Stimulated activated CD8-positive, alpha-beta memory T cell treated with anti-CD3 and anti-CD28 coated beads, Interleukin-12 subunit alpha, Interleukin-12 subunit beta, amount 100 ng/mL, for 1 hour (primary cell): ENCODE results near the gene CCDC170.

Experiments used
- DNase-seq: peaks from one replicate; pipeline ENCODE4 v3.0.0-alpha.2; 2020; ENCODE audit warnings: low read depth

The CCDC170 gene

DNA sequence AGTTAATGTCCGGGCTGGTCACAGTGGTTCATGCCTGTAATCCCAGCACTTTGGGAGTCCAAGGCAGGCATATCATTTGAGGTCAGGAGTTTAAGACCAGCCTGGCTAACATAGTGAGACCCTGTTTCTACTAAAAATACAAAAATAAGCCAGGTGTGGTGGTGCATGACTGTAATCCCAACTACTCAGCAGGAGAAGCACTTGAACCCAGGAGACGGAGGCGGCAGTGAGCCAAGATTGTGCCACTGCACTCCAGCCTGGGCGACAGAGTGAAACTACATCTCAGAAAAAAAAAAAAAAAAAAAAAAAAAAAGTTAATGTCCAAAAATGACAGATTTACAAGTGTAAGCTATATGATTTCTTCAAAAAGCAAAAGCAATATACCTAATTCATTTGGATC is 124.9 kb downstream of the CCDC170 start:
- no peak for DNase-seq

DNA sequence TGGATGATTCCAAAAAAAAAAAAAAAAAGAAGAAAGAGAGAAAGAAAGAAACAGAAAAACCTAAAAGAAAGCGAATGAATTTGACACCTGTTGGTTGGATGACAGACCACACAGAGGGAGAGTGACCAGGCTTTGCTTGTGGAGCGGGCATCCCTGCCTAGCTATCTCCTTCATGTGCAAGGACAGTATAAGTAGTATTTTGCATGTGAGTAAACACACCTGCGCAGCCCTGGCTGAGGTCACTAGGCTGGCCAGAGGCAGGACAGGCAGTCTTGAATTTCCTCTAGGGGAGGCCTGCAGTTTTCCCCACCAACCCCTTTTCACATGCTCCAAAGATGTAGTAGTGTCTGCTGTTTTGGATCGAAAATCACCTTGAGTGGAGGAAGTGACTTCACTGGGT is 126.4 kb downstream of the CCDC170 start:
- no peak for DNase-seq

DNA sequence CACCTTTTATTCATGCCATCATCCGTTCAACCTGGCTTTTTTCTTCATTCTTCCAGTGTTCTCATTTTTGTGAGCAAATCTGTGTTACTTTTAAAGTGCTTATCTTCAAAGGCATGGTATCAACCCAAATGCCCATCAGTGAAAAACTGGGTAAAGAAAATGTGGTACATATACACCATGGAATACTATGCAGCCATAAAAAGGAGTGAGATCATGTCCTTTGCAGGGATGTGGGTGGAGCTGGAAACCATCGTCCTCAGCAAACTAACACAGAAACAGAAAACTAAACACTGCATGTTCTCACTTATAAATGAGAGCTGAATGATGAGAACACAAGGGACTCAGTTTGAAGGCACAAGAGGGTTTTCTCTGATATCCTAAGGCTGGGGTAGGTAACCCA is 130.3 kb downstream of the CCDC170 start:
- no peak for DNase-seq

DNA sequence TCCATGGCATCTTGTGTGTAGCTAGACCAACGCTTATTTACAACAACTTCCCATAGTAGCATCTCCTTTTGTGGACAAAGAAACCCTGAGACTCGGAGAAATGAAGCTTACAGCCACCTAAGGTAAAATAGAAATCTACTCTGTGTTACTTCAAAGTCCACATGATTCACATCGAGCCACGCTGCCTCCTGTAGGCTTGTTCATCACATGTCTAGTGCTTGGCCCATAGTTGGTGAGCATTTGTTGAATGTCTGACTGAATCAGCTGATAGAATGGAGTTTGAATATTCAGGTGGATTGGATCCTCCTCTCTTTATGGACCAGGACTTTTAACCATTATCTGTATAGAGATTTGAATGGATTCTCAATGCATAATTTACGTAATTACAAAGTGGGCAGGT is 130.7 kb downstream of the CCDC170 start:
- no peak for DNase-seq

DNA sequence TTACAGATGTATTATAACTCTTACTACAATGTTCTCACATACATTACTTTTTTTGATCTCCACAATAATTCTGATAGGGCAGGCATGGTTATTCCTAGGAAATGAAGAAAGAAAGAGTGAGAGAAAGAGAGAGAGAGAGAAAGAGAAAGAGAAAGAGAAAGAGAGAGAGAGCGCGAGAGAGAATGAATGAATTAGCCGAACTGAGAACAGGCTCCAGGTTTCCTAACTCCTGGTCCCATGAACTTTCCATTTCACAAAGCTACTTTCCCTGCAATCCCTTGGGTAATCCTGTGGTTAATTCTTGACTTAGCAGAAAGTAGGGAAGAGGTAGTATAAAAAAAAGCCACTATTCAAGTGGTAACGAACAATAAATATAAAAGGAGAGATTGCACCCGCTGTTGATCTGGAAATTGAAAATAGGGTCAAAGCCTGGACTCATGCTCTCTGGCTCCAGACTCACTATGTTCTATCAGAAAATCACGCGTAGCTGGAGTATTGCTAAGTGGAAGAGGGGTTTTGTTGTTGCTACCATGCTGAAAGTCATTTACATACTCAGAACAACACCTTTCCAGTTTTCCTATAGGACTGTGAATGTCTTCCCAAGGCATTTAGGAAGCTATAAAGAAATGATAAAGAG is 131.2 kb downstream of the CCDC170 start:
- DNase-seq = no peak

DNA sequence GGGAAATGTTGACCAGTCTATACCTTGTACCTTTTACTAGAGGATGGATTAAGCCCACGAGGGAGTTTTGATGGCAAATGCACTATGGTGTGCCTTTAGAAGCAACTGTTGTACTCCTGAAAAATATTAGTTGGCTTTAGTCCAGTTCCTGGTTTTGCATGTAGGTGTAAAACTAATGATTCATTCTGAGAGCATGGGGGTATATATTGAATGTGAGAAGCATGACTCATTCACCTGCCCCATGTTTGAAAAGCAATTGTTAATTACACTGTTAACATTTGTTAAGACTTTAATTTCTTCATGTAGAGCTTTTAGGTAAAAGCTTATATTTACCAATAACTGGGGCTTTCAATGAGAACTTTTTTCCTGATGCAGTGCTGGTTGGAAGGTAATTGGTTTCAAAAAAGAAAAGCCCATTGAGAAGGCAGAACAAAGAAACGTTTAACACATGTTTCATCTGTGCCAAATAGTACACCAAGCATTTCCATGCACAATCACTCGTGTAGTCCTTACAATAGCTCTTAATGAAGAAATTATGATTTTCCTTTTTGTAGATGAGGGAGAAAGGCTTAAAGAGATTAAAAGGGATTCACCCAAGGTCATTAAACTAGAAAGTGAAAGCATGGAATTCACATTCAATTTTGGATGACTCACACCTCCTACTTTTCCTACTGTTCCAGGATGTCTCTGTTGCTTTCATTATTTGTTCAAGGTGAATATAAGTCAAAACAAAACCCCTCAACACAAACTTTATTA is 134.1 kb downstream of the CCDC170 start:
- no peak for DNase-seq

DNA sequence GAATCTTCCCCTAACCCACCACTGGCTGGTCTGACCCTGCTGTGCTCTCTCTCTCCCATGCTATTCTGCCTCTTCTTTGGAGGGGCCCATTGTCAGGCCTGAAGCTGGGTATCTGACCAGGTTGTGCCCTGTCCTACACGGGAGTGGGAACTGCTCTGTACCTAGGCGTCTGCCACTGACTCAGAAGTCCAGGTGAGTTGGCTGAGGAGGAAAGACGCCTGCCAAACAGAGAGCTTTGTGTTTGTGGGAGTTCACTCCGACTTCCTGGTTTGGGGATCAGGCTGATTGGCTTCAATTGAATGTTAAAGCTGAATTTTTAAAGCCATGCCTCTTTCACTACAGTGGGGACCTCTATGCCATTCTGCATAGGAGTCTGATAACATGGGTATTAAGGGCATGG is 136.0 kb downstream of the CCDC170 start:
- no peak for DNase-seq

DNA sequence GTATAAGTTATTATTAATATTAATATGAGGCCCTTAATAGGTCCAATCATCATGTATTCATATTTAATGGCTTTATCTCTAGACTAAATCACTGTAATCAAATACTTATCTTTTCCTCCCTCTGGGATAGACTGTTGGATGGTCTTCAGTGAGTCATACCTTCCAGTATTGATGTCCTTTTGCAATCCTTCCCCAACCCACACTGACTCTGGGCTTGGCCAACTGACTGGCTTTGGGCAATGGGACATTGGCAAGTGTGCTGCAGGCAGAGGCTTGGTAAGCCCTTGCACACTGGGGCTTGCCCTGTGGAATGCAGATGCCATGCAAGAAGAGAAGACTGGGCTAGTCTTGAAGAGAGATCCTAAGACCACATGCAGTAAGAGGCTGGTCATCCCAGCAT is 136.6 kb downstream of the CCDC170 start:
- no peak for DNase-seq

DNA sequence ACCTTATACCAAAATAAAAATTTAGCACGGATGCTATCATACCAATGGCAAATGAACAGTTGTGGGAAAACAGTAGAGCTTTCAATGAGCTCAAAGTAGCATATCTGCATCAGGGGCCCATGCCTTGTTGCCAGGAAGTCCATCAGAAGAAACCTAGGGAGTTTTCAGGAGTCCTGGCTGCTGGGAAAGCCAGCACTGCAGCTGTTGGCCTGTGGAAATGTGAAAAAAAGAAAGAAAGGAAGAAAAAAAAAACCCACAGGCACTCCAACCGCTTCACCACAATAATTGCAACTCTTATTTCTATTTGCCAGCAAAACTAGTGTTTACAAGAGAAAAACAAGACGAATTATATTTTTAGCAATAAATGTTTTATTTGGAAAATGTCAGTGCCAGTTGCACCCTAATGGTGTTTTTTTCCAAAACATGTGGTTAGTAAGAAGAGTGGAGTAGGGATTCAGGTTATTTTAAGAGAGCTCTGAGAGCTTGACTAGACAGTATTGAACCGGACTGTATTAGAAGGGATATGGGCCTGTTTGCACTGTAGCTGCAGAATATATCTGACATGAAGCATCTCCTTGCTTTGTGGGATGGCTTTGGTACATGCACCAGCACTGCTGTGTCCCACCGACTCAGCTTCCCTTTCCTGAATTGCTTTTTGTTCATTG is 137.3 kb downstream of the CCDC170 start:
- no peak for DNase-seq

DNA sequence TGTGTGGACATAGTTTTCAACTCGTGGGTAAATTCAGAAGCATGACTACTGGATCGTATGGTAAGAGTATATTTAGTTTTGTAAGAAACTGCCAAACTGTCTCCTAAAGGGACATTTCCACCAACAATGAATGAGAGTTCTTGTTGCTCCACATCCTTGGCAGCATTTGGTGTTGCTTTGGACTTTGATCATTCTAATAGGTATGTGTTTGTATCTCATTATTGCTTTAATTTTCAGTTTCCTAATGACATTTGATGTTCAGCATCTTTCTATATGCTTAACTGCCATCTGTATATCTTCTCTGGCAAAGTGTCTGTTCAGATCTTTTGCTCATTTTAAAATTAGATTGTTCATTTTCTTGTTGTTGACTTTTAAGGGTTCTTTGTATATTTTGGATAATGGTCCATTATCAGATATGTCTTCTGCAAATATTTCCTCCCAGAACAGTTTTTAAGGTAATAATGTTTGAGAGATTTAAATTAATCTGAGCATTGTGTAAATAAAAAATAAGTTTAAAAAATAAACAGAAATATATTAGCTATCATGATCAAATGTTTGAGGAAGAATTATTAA is 138.7 kb downstream of the CCDC170 start:
- DNase-seq = no peak

DNA sequence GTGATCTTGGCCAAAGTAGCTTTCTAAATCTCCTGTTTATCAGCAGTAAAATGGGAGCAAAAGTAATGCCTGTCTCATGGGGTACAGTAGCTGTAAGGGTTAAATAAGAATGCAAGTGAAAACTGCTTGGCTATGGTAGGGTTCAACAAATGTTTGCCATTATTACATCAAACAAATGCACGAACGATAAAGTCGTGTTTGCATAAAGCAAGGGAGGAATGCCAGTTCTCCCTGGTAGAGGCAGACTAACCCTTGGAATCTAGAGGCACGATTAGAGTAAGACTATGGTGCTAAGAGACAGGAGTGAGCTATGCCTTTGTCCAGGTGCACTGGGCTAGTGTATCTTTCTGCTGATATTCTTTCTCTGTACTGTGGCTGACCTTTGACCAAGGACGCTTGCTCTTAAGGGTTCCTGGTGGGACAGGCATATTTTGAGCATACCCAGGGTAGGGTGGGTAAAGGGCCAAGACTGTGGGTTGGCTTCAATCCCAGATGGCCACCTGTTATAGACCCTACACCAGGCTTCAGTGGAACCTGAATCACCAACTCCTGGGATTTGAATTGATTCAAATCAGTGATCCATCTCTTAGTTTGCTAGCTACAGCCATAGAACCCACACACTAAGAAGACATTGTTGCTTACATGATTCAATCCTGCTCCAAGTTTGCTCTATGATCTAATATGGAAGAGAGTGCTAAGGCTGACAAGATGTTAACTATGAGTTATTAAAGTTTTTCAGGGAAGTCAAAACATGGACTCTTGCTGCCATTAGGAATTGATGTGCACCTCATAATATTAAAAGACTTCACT is 139.9 kb downstream of the CCDC170 start:
- no peak for DNase-seq

DNA sequence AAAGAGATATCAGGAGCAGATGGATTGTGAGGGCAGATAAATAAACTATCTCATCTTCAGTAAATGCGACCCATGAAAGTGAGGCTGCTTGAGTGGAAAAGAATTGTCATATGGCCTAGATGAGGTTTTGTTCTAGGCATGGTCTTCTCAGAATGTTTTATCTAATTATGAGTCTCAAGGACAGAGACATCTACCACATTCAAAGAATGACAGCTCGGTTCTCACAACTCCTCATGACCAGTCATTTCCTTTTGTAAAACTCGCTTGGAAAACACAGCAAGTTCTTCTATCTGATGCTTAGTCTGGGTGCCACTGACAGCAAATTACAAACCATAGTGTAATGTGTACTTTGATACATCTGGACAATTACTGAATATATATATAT is 140.5 kb downstream of the CCDC170 start:
- no peak for DNase-seq

DNA sequence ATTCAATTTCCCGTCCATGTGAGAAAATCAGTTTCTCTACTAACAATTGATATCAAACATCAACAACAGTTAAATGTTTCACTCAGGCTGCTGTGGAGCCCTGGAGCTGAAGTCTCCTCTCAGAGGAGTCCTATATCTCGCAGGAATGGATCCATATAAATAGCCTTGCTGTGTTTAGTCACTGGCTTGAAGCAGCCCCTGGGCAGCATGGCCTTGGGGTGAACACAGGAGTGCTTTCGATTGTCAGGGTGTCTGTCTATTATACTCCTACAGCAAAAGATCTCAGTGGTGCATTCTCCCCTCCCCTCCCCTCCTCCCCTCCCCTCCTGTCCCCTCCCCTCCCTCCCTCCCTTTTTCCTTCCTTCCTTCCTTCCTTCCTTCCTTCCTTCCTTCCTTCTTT is 141.9 kb downstream of the CCDC170 start:
- DNase-seq = no peak

DNA sequence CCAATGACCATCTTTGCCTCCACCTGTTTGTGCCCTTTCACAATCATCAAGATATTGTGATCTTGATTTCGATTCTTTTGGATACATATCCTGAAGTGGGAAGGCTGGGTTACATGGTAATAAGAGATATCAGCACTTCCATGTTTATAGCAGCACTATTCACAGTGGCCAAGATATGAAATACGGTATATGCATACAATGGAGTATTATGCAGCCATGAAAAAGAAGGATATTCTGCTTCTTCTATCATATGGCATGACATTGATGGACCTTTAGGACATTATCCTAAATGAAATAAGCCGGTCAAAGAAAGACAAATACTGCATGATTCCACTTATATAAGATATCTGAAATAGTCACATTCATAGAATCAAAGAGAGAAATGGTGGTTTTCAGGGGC is 144.0 kb downstream of the CCDC170 start:
- DNase-seq = no peak

DNA sequence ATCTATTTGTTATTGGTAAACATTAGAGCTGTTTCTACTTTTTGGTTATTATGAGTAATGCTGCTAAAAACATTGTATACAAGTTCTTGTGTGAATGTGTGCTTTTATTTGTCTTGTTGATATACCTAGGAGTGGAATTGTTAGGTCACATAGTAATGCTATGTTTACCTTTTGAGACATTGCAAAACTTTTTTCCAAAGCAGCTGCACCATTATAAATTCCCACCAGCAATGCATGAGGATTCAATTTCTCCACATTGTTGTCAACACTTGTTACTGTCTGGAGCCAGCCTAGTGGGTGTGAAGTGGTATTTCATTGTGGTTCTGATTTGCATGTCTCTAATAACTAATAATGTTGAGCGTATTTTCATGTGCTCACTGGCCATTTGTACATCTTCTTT is 145.9 kb downstream of the CCDC170 start:
- DNase-seq = no peak

DNA sequence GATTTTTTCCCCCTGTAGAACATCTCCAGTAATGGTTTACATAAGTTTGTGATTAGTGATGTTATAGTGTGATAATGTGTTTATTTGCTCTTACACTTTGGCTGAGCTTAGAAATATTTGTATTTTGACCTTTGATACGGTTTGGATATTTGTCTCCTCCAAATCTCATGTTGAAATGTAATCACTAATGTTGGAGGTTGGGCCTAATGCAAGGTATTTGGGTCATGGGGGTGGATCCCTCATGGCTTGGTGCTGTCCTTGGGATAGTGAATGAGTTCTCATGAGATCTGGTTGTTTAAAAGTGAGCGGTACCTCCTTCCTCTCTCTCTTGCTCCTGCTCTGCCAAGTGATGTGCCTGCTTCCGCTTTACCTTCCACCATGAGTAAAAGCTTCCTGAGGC is 147.2 kb downstream of the CCDC170 start:
- DNase-seq = no peak

DNA sequence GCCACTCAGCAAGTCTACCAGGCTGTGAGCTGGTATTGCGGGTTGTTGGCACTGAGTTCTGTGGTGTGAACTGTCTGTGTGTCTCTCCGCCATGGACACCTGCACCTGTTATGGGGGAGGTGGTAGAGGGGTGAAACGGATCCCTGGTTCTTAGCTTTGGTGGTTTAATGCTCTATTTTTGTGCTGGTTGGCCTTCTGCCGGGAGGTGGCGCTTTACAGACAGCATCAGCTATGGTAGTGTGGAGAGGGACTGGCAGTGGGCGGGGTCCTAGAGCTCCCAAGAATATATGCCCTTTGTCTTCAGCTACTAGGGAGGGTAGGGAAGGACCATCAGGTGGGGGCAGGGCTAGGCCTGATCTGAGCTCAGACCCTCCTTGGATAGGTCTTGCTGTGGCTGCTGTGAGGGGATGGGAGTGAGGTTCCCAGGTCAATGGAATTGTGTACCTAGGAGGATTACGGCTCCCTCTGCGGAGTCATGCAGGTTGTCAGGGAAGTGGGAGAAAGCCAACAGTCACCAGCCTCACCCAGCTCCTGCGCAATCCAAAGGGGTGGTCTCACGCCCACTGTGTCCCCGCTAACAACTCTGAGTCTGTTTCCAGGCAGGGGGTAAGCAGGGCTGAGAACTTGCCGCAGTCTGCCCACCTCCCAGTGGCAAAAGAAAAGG is 154.3 kb downstream of the CCDC170 start:
- DNase-seq = no peak

DNA sequence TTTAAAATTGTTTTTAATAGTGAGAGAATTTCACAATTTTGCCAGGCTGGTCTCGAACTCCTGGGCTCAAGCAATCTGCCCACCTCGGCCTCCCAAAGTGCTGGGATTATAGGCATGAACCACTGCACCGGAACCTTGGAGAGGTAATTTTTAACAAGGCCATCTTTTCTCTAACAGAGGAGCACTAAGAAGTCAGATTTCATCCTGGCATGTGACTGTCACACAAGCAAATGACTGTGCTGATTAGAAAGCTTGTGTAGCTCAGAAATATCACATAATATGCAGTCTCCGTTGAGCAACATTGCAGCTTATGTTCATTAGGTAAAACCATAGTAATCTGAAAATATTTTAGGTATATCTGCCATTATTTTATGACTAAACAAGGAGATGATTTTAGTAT is 156.0 kb downstream of the CCDC170 start:
- no peak for DNase-seq

DNA sequence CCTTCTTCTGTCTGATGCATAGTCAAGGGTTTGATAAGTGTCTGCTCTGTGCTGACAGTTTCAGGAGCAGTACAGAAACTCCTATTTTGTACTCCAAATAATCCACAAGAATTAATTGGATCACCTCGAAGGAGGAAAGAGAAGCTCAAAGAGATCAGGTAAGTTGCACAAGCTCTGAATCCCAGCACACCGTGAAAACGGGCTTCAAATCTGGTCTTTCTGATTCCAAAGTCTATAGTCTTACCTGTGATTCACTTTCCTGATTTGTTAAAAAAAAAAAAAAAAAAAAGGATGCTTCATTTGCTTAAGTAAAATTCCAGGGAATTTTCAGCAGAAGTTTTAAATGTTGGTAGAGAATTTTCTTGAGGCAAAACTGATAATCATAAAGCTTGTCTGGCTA is 157.8 kb downstream of the CCDC170 start:
- no peak for DNase-seq

DNA sequence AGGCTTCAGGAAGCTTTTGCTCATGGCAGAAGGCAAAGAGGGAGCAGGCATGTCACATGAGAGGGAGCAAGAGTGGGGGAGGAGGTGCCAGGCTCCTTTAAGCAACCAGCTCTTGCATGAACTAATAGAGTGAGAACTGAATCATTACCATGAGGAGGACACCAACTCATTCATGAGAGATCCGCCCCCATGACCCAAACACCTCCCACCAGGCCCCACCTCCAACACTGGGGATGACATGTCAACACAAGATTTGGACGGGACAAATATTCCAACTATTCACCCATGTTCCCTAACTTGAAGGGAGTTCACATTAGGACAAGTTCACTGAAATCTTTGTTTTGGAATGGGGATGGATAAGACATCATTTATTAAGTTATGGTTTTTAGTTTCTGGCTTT is 158.5 kb downstream of the CCDC170 start:
- no peak for DNase-seq

DNA sequence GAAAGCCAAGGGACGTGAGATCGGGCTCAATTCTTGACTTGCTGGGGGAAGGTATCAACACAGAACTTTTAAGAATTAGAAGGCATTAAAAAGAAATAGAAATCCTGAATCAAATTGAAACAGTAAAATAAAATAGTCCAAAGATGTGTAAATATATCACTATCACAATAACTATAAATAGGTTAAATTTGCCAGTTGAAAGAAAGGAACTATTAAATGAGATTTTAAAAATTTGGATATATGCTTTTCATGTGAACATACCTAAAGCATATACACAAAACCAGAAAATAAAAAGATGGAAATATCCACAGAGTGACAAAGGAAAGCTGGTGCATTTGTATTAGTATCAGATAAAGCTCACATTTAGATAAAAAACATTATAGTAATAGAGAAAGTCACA is 161.3 kb downstream of the CCDC170 start:
- no peak for DNase-seq

DNA sequence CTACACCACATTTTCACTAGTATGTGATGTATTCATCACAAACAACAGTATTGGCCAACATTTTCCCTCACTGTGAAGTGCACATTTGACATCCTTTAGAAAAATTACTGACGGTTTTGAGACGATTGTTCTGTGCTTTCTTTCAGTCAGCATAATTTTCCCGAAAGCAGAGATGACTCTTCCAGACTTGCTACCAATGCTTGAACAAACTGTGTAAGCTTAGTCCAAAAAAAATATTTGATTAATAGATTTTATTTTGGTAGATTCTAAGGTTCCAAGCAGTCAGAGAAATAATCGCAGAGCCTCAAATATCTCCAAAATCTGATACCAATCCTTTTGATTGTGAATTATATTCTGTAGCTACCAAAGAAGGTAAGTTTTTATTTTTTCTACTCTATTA is 162.6 kb downstream of the CCDC170 start:
- DNase-seq = no peak
